ENCODE results near the gene PRSS53.
"Not testable (repeated sequence)": the region's sequence is repeated elsewhere in the genome, so short reads cannot be mapped to it uniquely, and the experiment has no call there.

PRSS53 gene

GRCh38 chr16:31088459-31089183, at the start of gene PRSS53:
PRSS53 (minus strand) TSS chr16:31088943; CDS start chr16:31088809, 134 bp downstream.
- Histone ChIP-seq H3K9ac (ENCODE audit: low read length in 5 of 5) (no peak within 1 kb of the TSS), H3K4me1 (ENCODE audit: control insufficient read depth in 5 of 5, insufficient read depth in 5 of 5, low read length in 5 of 5) (peaks cover 0 to 5% (median 5%) of the 10 kb centered on the region in 5 donors), H3K27ac (ENCODE audit: low read depth, low read length) (no peak within 1 kb of the TSS), H3K4me3 (ENCODE audit: low read depth in 1 of 5, low read length in 5 of 5) (no peak within 1 kb of the TSS), H3K27me3 (ENCODE audit: control insufficient read depth in 5 of 5, insufficient read depth in 4 of 5, low read length in 5 of 5) (no peaks in the 10 kb centered on the region), H3K9me3 (ENCODE audit: control insufficient read depth in 5 of 5, low read length in 5 of 5) (no peaks in the 10 kb centered on the region), H3K36me3 (ENCODE audit: control insufficient read depth in 5 of 5, insufficient read depth in 5 of 5, low read length in 5 of 5) (peaks cover 0 to 67% (median 49%) of the 10 kb centered on the region in 5 donors)

DNA sequence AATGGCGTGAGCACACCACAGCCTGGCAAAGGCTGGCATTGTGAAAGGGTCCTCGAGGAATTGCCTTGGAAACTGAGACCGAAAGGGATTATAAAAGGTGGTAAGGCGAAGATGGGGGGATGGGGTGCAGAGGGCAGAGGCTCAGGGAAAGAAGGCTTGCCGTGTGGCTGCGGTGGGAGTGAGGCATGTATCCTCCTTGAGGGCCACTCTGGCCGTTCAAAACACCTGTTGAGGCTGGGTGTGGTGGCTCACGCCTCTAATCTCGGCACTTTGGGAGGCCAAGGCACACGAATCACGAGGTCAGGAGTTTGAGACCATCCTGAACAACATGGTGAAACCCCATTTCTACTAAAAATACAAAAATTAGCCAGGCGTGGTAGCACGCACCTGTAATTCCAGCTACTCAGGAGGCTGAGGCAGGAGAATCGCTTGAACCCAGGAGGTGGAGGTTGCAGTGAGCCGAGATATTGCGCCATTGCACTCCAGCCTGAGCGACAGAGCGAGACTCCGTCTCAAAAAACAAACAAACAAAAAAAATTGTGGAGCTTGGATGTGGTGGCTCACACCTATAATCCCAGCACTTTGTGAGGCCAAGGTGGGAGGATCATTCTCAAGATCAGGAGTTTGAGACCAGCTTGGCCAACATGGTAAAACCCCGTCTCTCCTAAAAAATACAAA, 48.2 kb upstream of the PRSS53 start:
- H3K9me3 ChIP-seq (ENCODE audit: control insufficient read depth in 5 of 5, low read length in 5 of 5); H3K9ac ChIP-seq (ENCODE audit: low read length in 5 of 5); H3K4me3 ChIP-seq (ENCODE audit: low read depth in 1 of 5, low read length in 5 of 5); H3K27ac ChIP-seq (ENCODE audit: low read depth, low read length): not testable (repeated sequence)
- Histone ChIP-seq H3K4me1 (ENCODE audit: control insufficient read depth in 5 of 5, insufficient read depth in 5 of 5, low read length in 5 of 5) (peaks cover 1 to 34% (median 24%) of the 10 kb centered on the region in 5 donors), H3K36me3 (ENCODE audit: control insufficient read depth in 5 of 5, insufficient read depth in 5 of 5, low read length in 5 of 5) (peaks cover 0 to 15% (median 8%) of the 10 kb centered on the region in 5 donors), H3K27me3 (ENCODE audit: control insufficient read depth in 5 of 5, insufficient read depth in 4 of 5, low read length in 5 of 5) (peaks cover 0 to 12% (median 9%) of the 10 kb centered on the region in 5 donors)

GRCh38 chr16:31136287-31136662, 47.5 kb upstream of the PRSS53 start:
- H3K9me3 ChIP-seq (ENCODE audit: control insufficient read depth in 5 of 5, low read length in 5 of 5), result no peaks in the 10 kb centered on the region
- peaks cover 0 to 27% (median 17%) of the 10 kb centered on the region in 5 donors for H3K4me1 ChIP-seq (ENCODE audit: control insufficient read depth in 5 of 5, insufficient read depth in 5 of 5, low read length in 5 of 5)
- H3K27me3 ChIP-seq (ENCODE audit: control insufficient read depth in 5 of 5, insufficient read depth in 4 of 5, low read length in 5 of 5), result peaks cover 0 to 12% (median 9%) of the 10 kb centered on the region in 5 donors
- no peak overlapping the region for H3K27ac ChIP-seq (ENCODE audit: low read depth, low read length)
- H3K9ac ChIP-seq (ENCODE audit: low read length in 5 of 5), result no peak overlapping the region
- no peak overlapping the region for H3K4me3 ChIP-seq (ENCODE audit: low read depth in 1 of 5, low read length in 5 of 5)
- H3K36me3 ChIP-seq (ENCODE audit: control insufficient read depth in 5 of 5, insufficient read depth in 5 of 5, low read length in 5 of 5), result peaks cover 0 to 22% (median 15%) of the 10 kb centered on the region in 5 donors

DNA sequence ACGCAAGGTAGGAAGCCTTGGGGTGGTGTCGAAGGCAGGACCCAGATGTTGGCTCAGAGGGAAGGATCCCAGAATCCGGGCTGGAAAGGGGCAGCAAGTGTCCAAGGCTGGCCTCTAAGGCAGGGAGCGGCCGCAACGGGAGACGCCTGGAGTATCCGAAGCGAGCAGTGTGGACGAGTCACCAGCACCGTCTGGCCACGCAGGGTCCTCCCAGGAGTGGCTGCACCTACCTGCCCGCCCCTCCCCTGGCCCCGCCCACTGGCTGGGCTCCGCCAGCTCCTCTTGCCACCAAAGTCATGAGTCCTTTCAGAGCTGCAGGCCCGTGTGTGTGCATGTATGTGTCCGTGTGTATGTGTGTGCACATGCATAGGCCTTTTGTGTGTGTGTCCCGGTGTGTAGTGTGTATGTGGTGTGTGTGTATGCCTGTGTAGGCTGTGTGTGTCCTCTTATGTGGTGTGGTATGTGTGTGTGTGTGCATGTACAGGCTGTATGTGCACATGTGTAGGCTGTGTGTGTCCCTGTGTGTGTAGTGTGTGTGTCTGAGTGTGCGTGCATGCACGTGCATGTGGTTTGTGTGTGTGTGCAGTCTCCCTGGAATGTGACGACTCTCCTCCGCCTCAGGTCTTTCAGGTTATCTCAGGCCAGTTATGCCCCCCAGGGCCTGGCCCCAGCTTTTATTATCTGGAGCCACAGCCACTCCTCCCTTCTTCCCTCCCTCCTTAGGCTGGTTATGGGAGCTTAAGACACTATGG, 47.0 kb upstream of the PRSS53 start, which contains the start of gene PRSS8:
Gene PRSS8 (minus strand): TSS at position 193 of the 752 bp plus-strand sequence. CDS start 229 bp downstream, outside the sequence.
- H3K36me3 ChIP-seq (ENCODE audit: control insufficient read depth in 5 of 5, insufficient read depth in 5 of 5, low read length in 5 of 5), result peaks cover 0 to 27% (median 21%) of the 10 kb centered on the region in 5 donors
- no peak within 1 kb of the TSS for H3K27ac ChIP-seq (ENCODE audit: low read depth, low read length)
- H3K27me3 ChIP-seq (ENCODE audit: control insufficient read depth in 5 of 5, insufficient read depth in 4 of 5, low read length in 5 of 5), result peaks cover 0 to 12% (median 9%) of the 10 kb centered on the region in 5 donors
- no peak within 1 kb of the TSS for H3K4me3 ChIP-seq (ENCODE audit: low read depth in 1 of 5, low read length in 5 of 5)
- H3K4me1 ChIP-seq (ENCODE audit: control insufficient read depth in 5 of 5, insufficient read depth in 5 of 5, low read length in 5 of 5), result peaks cover 0 to 23% (median 15%) of the 10 kb centered on the region in 5 donors
- peak within 1 kb of the TSS in 1 of 5 donors; percentile 4 for H3K9ac ChIP-seq (ENCODE audit: low read length in 5 of 5)
- no peaks in the 10 kb centered on the region for H3K9me3 ChIP-seq (ENCODE audit: control insufficient read depth in 5 of 5, low read length in 5 of 5)

GRCh38 chr16:31134625-31135534, 46.1 kb upstream of the PRSS53 start:
- H3K27ac ChIP-seq (ENCODE audit: low read depth, low read length), result no peak overlapping the region
- H3K4me1 ChIP-seq (ENCODE audit: control insufficient read depth in 5 of 5, insufficient read depth in 5 of 5, low read length in 5 of 5), result peaks cover 0 to 31% (median 19%) of the 10 kb centered on the region in 5 donors
- H3K36me3 ChIP-seq (ENCODE audit: control insufficient read depth in 5 of 5, insufficient read depth in 5 of 5, low read length in 5 of 5), result peaks cover 0 to 34% (median 28%) of the 10 kb centered on the region in 5 donors
- H3K4me3 ChIP-seq (ENCODE audit: low read depth in 1 of 5, low read length in 5 of 5), result no peak overlapping the region
- H3K9ac ChIP-seq (ENCODE audit: low read length in 5 of 5), result peak overlapping the region in 1 of 5 donors; percentile 4
- H3K9me3 ChIP-seq (ENCODE audit: control insufficient read depth in 5 of 5, low read length in 5 of 5), result no peaks in the 10 kb centered on the region
- peaks cover 0 to 12% (median 9%) of the 10 kb centered on the region in 5 donors for H3K27me3 ChIP-seq (ENCODE audit: control insufficient read depth in 5 of 5, insufficient read depth in 4 of 5, low read length in 5 of 5)

GRCh38 chr16:31134091-31134571, 45.4 kb upstream of the PRSS53 start:
- no peaks in the 10 kb centered on the region for H3K9me3 ChIP-seq (ENCODE audit: control insufficient read depth in 5 of 5, low read length in 5 of 5)
- peaks cover 0 to 41% (median 35%) of the 10 kb centered on the region in 5 donors for H3K36me3 ChIP-seq (ENCODE audit: control insufficient read depth in 5 of 5, insufficient read depth in 5 of 5, low read length in 5 of 5)
- H3K4me1 ChIP-seq (ENCODE audit: control insufficient read depth in 5 of 5, insufficient read depth in 5 of 5, low read length in 5 of 5), result peaks cover 0 to 37% (median 20%) of the 10 kb centered on the region in 5 donors
- H3K9ac ChIP-seq (ENCODE audit: low read length in 5 of 5), result no peak overlapping the region
- H3K27me3 ChIP-seq (ENCODE audit: control insufficient read depth in 5 of 5, insufficient read depth in 4 of 5, low read length in 5 of 5), result peaks cover 0 to 12% (median 9%) of the 10 kb centered on the region in 5 donors
- no peak overlapping the region for H3K27ac ChIP-seq (ENCODE audit: low read depth, low read length)
- no peak overlapping the region for H3K4me3 ChIP-seq (ENCODE audit: low read depth in 1 of 5, low read length in 5 of 5)

DNA sequence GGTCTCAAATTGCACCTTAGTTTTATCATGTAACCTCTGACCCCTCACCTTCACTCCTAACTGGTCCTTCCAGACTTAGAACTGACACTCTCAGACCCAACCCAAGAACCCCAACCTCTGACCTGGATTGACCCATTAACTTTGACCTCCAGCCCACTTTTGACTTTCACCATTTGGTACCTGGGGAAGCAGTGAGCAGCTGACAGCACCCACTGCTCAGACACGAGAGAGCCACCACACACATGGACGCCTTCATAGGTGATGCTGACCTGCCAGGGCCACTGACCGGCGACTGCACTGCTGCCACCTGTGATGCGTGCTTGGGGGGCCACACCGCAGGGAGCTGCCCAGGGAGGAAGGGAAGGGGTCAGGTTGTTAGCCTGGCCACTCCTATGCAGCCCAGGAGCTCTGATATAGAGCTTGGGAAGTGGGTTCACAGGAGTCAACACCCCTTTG, 44.3 kb upstream of the PRSS53 start:
- Histone ChIP-seq H3K4me1 (ENCODE audit: control insufficient read depth in 5 of 5, insufficient read depth in 5 of 5, low read length in 5 of 5) (peaks cover 0 to 38% (median 15%) of the 10 kb centered on the region in 5 donors), H3K4me3 (ENCODE audit: low read depth in 1 of 5, low read length in 5 of 5) (no peak overlapping the region), H3K27me3 (ENCODE audit: control insufficient read depth in 5 of 5, insufficient read depth in 4 of 5, low read length in 5 of 5) (peaks cover 0 to 12% (median 9%) of the 10 kb centered on the region in 5 donors), H3K9me3 (ENCODE audit: control insufficient read depth in 5 of 5, low read length in 5 of 5) (no peaks in the 10 kb centered on the region), H3K9ac (ENCODE audit: low read length in 5 of 5) (no peak overlapping the region), H3K36me3 (ENCODE audit: control insufficient read depth in 5 of 5, insufficient read depth in 5 of 5, low read length in 5 of 5) (peaks cover 0 to 52% (median 46%) of the 10 kb centered on the region in 5 donors), H3K27ac (ENCODE audit: low read depth, low read length) (no peak overlapping the region)

DNA sequence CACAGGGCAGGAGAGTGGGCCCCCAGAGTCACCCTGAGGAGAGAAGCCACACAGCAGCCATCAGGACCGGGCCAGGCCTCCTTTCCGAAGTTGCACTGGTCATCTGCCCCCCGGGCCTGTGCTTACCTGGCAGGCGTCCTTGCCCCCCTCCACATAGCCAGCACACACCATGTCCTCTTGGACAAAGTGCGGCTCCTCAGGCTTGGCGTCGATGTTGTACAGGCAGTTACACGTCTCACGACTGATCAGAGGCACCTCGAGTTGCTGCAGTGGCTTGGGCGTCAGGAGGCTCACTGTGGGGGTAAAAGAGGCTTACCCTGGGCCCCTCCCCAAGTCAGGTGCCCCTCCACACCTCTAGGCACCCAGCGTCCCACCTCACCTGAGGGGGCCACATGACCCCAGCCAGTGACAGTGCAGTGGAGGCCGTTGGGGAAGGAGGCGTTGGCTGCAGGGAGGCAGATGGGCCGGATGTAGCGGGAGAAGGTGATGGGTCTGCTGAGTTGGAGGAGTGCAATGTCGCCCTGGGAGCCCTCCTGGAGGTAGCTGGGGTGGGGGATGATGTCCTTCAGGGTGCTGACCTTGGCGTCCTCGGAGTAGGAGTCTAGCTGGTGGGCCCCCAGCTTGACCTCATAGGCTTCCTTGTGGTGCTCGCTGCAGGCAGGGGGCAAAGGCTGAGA, 43.7 kb upstream of the PRSS53 start:
- peaks cover 0 to 12% (median 9%) of the 10 kb centered on the region in 5 donors for H3K27me3 ChIP-seq (ENCODE audit: control insufficient read depth in 5 of 5, insufficient read depth in 4 of 5, low read length in 5 of 5)
- peaks cover 0 to 44% (median 19%) of the 10 kb centered on the region in 5 donors for H3K4me1 ChIP-seq (ENCODE audit: control insufficient read depth in 5 of 5, insufficient read depth in 5 of 5, low read length in 5 of 5)
- no peaks in the 10 kb centered on the region for H3K9me3 ChIP-seq (ENCODE audit: control insufficient read depth in 5 of 5, low read length in 5 of 5)
- no peak overlapping the region for H3K27ac ChIP-seq (ENCODE audit: low read depth, low read length)
- H3K9ac ChIP-seq (ENCODE audit: low read length in 5 of 5), result no peak overlapping the region
- peaks cover 0 to 58% (median 52%) of the 10 kb centered on the region in 5 donors for H3K36me3 ChIP-seq (ENCODE audit: control insufficient read depth in 5 of 5, insufficient read depth in 5 of 5, low read length in 5 of 5)
- no peak overlapping the region for H3K4me3 ChIP-seq (ENCODE audit: low read depth in 1 of 5, low read length in 5 of 5)

All from subcutaneous abdominal adipose tissue (tissue), 5 donors.